NCI-H1048 (cell line): ENCODE results near the gene HELZ.

ENCODE experiments used
- DNase-seq: peaks from one replicate; lab custom pipeline; 2025; lab: John Stamatoyannopoulos, UW

Gene HELZ

GRCh38 chr17:67026341-67026740 is 218.7 kb downstream of the HELZ start:
- DNase-seq = no peak

GRCh38 chr17:67025216-67025792 is 219.7 kb downstream of the HELZ start:
- no peak for DNase-seq

GRCh38 chr17:67024736-67025135 is 220.3 kb downstream of the HELZ start:
- DNase-seq = no peak

GRCh38 chr17:67022451-67022810 is 222.6 kb downstream of the HELZ start:
- no peak for DNase-seq

GRCh38 chr17:67021743-67022450 is 223.1 kb downstream of the HELZ start:
- DNase-seq = no peak

GRCh38 chr17:67021196-67021595 is 223.8 kb downstream of the HELZ start:
- DNase-seq = no peak
